Hepatocyte (in vitro differentiated cells): ENCODE measurements around the gene PLEKHF1. TPM values are rescaled to one million over a fixed set of nuclear protein-coding genes. Genes with fewer than 3 reads are reported as not detected.

Experiments
- DNase-seq: peaks from one replicate; pipeline ENCODE4 v3.0.0-alpha.2; 2016; ENCODE audit warnings: low spot score
- H2AFZ ChIP-seq: fragments of 200-600 bp; sonication (generic); 2 replicates; pipeline ENCODE4 v1.6.0; 2016; ENCODE audit warnings: antibody characterized with exemption, mild to moderate bottlenecking
- H3K27ac ChIP-seq: fragments of 200-600 bp; sonication (generic); 2 replicates; pipeline ENCODE4 v1.5.1; 2016; ENCODE audit warnings: mild to moderate bottlenecking
- H3K27me3 ChIP-seq: fragments of 200-600 bp; sonication (generic); 2 replicates; pipeline ENCODE4 v1.6.1; 2016
- H3K36me3 ChIP-seq: fragments of 200-600 bp; sonication (generic); replicated peaks from 2 replicates; pipeline ENCODE4 v1.5.1; 2016; ENCODE audit warnings: low read depth; ENCODE audit not compliant: insufficient read depth
- H3K4me1 ChIP-seq: fragments of 200-600 bp; sonication (generic); 2 replicates; pipeline ENCODE4 v1.5.1; 2016; ENCODE audit warnings: mild to moderate bottlenecking, moderate library complexity; ENCODE audit not compliant: insufficient read depth
- H3K4me2 ChIP-seq: fragments of 200-600 bp; sonication (generic); 2 replicates; pipeline ENCODE4 v1.6.0; 2016
- H3K4me3 ChIP-seq: fragments of 200-600 bp; sonication (generic); 2 replicates; pipeline ENCODE4 v1.5.1; 2016; ENCODE audit warnings: mild to moderate bottlenecking
- H3K79me2 ChIP-seq: fragments of 200-600 bp; sonication (generic); 2 replicates; pipeline ENCODE4 v1.6.0; 2017; ENCODE audit warnings: mild to moderate bottlenecking
- H3K9me2 ChIP-seq: fragments of 200-600 bp; sonication (generic); replicated peaks from 2 replicates; pipeline ENCODE4 v1.6.0; 2017; ENCODE audit warnings: mild to moderate bottlenecking; ENCODE audit not compliant: insufficient read depth
- H3K9me3 ChIP-seq: fragments of 200-600 bp; sonication (generic); 2 replicates; pipeline ENCODE4 v1.5.1; 2016; ENCODE audit warnings: low read depth, mild to moderate bottlenecking
- H4K20me1 ChIP-seq: fragments of 200-600 bp; sonication (generic); 2 replicates; pipeline ENCODE4 v1.6.0; 2016; ENCODE audit warnings: mild to moderate bottlenecking; ENCODE audit not compliant: insufficient read depth, poor library complexity, severe bottlenecking
- EZH2 ChIP-seq: fragments of 200-600 bp; sonication (generic); IDR thresholded peaks from 2 replicates; pipeline ENCODE4 v1.6.1; 2016; ENCODE audit warnings: antibody characterized with exemption, mild to moderate bottlenecking, borderline replicate concordance
- EZH2phosphoT487 ChIP-seq: fragments of 200-600 bp; sonication (generic); IDR thresholded peaks from one replicate; pipeline ENCODE4 v1.6.1; 2018; ENCODE audit warnings: antibody characterized with exemption, mild to moderate bottlenecking, low read depth, moderate library complexity; ENCODE audit not compliant: unreplicated experiment, severe bottlenecking
- WGBS: methylation state at CpG from one replicate; pipeline ENCODE4 v1.1.6; 2016; ENCODE audit warnings: low lambda C conversion rate; ENCODE audit errors: missing lambda C conversion rate; 5-methylcytosine and 5-hydroxymethylcytosine counted together
- polyA plus RNA-seq: library from polyadenylated mRNA; unstranded; fragments of >200 nt; fragmentation: Nextera tagmentation; extraction: Ambion mirVana; gene quantifications from 2 replicates; pipeline ENCODE4 v1.2.1, GENCODE V29; 2016
- total RNA-seq: library from RNA; depleted of rRNA; stranded (reverse); fragments of >200 nt; gene quantifications from 2 replicates; pipeline ENCODE4 v1.2.3, GENCODE V29; 2014
- TF ChIP-seq, protein P1 (sequence below): fragments of 200-600 bp; sonication (generic); IDR thresholded peaks from 2 replicates; pipeline ENCODE4 v1.5.1; 2016; ENCODE audit warnings: antibody characterized with exemption, mild to moderate bottlenecking; ENCODE audit not compliant: poor library complexity

The PLEKHF1 gene
- total and polyA plus RNA-seq, 2 experiments from 2014 or later, result 2.4 to 2.7 TPM

DNA sequence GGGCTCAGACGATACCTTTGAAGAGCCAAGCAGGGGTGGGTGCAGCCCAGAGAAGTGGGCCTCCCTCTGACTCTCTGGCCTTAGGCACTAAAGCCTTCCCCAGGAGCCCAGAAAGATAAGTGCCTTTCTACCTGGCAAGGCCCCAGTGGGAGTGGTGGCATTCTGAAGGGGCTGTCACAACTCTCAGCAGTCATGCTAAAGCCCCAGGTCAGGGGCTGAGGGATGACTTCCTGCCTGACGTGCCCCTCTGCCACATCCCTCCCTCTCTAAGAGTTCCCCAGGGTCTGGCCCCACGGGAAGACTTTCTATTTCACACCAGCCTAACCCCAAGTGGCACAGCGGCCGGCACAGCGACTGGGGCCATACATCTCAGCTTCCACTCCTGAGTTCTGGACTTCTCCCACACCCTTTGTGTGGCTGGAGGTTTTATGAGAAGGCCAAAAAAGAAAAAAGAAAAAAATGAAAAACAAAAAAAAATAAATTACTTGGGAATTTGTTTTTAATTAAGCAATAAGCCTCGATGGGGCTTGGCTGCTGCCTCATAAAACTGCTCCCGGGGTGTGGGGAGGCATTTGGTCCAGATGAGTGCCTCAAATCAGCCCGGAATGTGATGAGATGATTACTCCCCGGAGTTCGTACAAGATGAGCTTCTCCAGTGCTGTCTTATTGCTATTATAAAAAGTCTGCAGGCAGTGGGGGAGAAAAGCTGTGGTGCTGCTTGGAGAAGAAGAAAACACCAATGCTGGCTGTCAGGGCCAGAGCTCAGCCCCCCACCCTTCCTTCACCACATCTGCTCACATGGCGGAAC, 28.5 kb upstream of the PLEKHF1 start:
- Histone ChIP-seq H3K9me2 (no peaks in the 10 kb centered on the region), H3K27me3 (no peaks in the 10 kb centered on the region), H3K36me3 (no peaks in the 10 kb centered on the region), H3K9me3 (no peaks in the 10 kb centered on the region), H3K79me2 (no peaks in the 10 kb centered on the region), H3K4me2 (no peak overlapping the region), H3K4me3 (no peak overlapping the region), H3K4me1 (no peaks in the 10 kb centered on the region), H3K27ac (no peak overlapping the region), H4K20me1 (no peaks in the 10 kb centered on the region), H2AFZ (no peak overlapping the region)
- no peak for DNase-seq
- TF ChIP-seq EZH2phosphoT487, result no peak
- TF ChIP-seq EZH2, result no peak
- TF ChIP-seq, protein P1, sequence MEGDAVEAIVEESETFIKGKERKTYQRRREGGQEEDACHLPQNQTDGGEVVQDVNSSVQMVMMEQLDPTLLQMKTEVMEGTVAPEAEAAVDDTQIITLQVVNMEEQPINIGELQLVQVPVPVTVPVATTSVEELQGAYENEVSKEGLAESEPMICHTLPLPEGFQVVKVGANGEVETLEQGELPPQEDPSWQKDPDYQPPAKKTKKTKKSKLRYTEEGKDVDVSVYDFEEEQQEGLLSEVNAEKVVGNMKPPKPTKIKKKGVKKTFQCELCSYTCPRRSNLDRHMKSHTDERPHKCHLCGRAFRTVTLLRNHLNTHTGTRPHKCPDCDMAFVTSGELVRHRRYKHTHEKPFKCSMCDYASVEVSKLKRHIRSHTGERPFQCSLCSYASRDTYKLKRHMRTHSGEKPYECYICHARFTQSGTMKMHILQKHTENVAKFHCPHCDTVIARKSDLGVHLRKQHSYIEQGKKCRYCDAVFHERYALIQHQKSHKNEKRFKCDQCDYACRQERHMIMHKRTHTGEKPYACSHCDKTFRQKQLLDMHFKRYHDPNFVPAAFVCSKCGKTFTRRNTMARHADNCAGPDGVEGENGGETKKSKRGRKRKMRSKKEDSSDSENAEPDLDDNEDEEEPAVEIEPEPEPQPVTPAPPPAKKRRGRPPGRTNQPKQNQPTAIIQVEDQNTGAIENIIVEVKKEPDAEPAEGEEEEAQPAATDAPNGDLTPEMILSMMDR, result no peak
- WGBS, result 62% methylated on average over 12 of the region's 12 CpGs

DNA sequence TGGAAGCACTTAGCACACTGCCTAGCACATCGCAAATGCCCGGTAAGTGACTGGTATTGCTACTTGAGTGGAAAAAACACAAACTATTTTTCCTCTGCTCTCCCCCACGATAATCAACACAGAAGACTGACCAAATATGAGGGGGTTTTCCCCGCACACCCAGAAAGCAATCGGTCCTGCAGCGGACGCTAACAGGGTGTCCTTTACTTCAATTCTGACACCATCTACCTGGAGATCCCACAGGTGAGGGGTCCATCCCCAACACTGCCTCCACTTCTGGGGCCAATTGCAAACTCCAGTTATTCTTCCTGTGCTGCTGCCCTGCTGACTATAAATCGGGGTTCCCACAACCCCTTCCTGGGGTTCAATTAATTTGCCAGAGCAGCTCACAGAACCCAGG, 26.2 kb upstream of the PLEKHF1 start:
- Histone ChIP-seq H3K4me3 (no peak overlapping the region), H4K20me1 (no peaks in the 10 kb centered on the region), H3K4me1 (no peaks in the 10 kb centered on the region), H3K79me2 (no peaks in the 10 kb centered on the region), H3K4me2 (no peak overlapping the region), H2AFZ (no peak overlapping the region), H3K27me3 (no peaks in the 10 kb centered on the region), H3K9me2 (no peaks in the 10 kb centered on the region), H3K9me3 (no peaks in the 10 kb centered on the region), H3K27ac (no peak overlapping the region), H3K36me3 (no peaks in the 10 kb centered on the region)
- no peak for DNase-seq
- TF ChIP-seq EZH2 (no peak), EZH2phosphoT487 (no peak)
- TF ChIP-seq, protein P1, result no peak
- WGBS, result 92% methylated on average over 8 of the region's 8 CpGs

DNA sequence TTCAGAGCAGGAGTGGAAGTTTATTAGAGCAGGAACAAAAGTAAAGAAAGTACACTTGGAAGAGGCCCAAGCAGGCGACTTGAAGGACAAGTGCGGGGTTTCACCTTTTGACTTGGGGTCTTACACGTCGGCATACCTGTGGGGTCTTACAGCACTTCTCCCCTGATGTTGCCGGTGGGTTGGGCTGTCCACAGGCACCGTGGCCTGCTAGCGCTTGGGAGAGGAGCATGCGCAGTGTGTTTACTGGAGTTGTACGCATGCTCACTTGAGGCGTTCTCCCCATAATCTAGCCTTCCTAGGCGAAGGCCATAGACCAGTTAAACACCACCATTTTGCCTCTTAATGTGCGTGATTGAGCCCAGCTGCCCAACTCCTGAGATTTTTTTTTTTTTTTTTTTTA, 25.0 kb upstream of the PLEKHF1 start:
- Histone ChIP-seq H3K4me2 (no peak overlapping the region), H4K20me1 (no peaks in the 10 kb centered on the region), H3K4me1 (no peaks in the 10 kb centered on the region), H2AFZ (no peak overlapping the region), H3K79me2 (no peaks in the 10 kb centered on the region), H3K4me3 (no peak overlapping the region), H3K27me3 (peaks cover 4% of the 10 kb centered on the region), H3K9me3 (no peaks in the 10 kb centered on the region), H3K27ac (no peak overlapping the region), H3K9me2 (no peaks in the 10 kb centered on the region), H3K36me3 (no peaks in the 10 kb centered on the region)
- TF ChIP-seq, protein P1, result no peak
- TF ChIP-seq EZH2 (no peak), EZH2phosphoT487 (no peak)
- 94% methylated on average over 12 of the region's 12 CpGs for WGBS
- no peak for DNase-seq
